Measurements from ENCODE around the gene PROX1.

DNA sequence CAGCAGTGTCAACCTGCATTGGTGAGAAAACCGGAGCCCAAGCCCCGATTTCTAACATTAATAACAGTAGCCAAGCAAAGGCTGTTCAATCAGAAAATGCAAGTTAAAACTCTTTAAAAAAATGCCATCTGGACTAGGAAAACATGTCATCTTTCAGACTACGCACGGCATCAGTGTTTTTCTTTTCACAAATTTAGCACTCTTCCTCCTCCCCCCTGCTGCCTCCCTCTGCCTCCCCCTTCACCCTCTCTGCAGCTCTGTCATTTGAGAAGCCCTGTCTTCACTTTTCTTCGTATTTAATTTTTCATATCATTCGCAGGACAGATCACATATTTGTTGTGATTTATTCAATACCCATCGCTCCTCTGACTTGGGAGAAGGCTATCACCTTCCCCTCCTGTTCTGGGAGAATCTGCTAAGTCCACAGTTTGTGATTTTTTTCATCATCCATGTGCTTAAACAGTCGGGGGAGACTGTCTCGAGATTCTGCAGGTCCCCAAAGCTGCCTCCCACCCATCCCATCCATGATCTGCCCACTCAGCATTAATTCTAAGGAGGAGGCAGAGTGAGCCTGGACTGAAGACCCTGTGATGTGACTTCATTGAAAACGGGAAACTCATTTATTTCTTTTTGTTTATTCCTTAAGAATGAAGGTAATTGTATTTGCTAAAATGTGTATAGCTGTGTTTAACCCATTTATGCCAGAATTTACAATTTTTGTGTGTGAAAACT is 84.8 kb downstream of the PROX1 start:
- TF ChIP-seq, protein P1, sequence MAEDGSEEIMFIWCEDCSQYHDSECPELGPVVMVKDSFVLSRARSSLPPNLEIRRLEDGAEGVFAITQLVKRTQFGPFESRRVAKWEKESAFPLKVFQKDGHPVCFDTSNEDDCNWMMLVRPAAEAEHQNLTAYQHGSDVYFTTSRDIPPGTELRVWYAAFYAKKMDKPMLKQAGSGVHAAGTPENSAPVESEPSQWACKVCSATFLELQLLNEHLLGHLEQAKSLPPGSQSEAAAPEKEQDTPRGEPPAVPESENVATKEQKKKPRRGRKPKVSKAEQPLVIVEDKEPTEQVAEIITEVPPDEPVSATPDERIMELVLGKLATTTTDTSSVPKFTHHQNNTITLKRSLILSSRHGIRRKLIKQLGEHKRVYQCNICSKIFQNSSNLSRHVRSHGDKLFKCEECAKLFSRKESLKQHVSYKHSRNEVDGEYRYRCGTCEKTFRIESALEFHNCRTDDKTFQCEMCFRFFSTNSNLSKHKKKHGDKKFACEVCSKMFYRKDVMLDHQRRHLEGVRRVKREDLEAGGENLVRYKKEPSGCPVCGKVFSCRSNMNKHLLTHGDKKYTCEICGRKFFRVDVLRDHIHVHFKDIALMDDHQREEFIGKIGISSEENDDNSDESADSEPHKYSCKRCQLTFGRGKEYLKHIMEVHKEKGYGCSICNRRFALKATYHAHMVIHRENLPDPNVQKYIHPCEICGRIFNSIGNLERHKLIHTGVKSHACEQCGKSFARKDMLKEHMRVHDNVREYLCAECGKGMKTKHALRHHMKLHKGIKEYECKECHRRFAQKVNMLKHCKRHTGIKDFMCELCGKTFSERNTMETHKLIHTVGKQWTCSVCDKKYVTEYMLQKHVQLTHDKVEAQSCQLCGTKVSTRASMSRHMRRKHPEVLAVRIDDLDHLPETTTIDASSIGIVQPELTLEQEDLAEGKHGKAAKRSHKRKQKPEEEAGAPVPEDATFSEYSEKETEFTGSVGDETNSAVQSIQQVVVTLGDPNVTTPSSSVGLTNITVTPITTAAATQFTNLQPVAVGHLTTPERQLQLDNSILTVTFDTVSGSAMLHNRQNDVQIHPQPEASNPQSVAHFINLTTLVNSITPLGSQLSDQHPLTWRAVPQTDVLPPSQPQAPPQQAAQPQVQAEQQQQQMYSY (CRISPR knock-in tag; IDR thresholded peaks at IDR 0.05): no peak
- no peak for TF ChIP-seq KAT7 (CRISPR knock-in tag; IDR thresholded peaks at IDR 0.05; ENCODE audit: borderline replicate concordance)
- TF ChIP-seq CTCF (IDR thresholded peaks at IDR 0.05): no peak
- TF ChIP-seq, protein P2, sequence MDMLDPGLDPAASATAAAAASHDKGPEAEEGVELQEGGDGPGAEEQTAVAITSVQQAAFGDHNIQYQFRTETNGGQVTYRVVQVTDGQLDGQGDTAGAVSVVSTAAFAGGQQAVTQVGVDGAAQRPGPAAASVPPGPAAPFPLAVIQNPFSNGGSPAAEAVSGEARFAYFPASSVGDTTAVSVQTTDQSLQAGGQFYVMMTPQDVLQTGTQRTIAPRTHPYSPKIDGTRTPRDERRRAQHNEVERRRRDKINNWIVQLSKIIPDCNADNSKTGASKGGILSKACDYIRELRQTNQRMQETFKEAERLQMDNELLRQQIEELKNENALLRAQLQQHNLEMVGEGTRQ (CRISPR knock-in tag; IDR thresholded peaks at IDR 0.05): no peak
- TF ChIP-seq, protein P3, sequence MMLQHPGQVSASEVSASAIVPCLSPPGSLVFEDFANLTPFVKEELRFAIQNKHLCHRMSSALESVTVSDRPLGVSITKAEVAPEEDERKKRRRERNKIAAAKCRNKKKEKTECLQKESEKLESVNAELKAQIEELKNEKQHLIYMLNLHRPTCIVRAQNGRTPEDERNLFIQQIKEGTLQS (CRISPR knock-in tag; conservative IDR thresholded peaks at IDR 0.05): no peak
- no peak for TF ChIP-seq MYBL2 (CRISPR knock-in tag; IDR thresholded peaks at IDR 0.05)
- TF ChIP-seq, protein P4, sequence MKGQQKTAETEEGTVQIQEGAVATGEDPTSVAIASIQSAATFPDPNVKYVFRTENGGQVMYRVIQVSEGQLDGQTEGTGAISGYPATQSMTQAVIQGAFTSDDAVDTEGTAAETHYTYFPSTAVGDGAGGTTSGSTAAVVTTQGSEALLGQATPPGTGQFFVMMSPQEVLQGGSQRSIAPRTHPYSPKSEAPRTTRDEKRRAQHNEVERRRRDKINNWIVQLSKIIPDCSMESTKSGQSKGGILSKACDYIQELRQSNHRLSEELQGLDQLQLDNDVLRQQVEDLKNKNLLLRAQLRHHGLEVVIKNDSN (CRISPR knock-in tag; IDR thresholded peaks at IDR 0.05): no peak

Measured in WTC11 (cell line).